Measurements from ENCODE around the gene KCNK13.

DNA sequence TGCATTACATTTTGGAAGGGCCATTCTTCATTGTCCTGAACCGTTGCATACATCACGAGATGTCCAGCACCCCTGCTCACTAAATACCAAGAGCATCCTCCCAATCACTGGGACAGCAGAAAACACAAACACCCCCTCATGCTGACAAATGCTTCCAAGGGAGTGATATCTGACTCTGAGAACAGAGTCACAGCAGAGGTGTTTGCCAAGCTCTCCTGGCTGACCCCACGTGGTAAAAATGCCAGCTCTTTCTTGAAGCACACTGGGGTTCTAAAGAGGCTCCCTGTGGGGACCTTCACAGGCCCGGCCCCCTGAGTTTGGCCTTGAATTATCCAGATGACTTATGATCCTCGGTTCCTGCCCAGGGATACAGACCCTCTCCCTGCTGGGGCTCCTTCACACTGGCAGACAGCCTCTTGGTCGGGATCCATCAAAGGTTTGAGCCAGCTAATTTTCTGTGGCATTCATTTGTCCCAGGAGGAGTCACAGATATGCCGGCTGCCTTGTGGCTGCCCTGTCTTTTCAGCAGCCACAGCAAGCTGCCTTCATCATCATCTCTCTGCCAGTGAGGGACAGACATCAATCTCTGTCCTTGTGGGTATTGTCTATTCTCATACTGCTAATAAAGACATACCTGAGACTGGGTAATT is 151.4 kb downstream of the KCNK13 start:
- TF ChIP-seq CTCF (IDR thresholded peaks at IDR 0.05; ENCODE audit: insufficient read depth, low read length): no peak
- no peak for TF ChIP-seq POLR2AphosphoS5 (IDR thresholded peaks at IDR 0.05; ENCODE audit: low read depth)
- no peak for TF ChIP-seq SPI1 (IDR thresholded peaks at IDR 0.05; ENCODE audit: borderline replicate concordance, low read depth)
- TF ChIP-seq GABPA (IDR thresholded peaks at IDR 0.05; ENCODE audit: low read depth): no peak
